Fibroblast of lung (primary cell): Measurements from ENCODE around the gene VASN.

ENCODE experiments used
- EZH2 ChIP-seq: IDR thresholded peaks from 2 replicates; pipeline ENCODE4 v1.5.1; 2012; ENCODE audit warnings: low read length, control low read depth, mild to moderate bottlenecking; ENCODE audit errors: missing control alignments
- TF ChIP-seq, protein P1 (sequence below), 2 donors: IDR thresholded peaks in 1 of 2; conservative IDR thresholded peaks in 1 of 2; 1 replicate in 1 of 2; 2 replicates in 1 of 2; pipeline ENCODE4 v1.5.1; 2011 to 2012; ENCODE audit warnings: low read length in 2 of 2, control low read depth in 1 of 2, inconsistent platforms in 1 of 2, low read depth in 1 of 2, mild to moderate bottlenecking in 1 of 2

DNA sequence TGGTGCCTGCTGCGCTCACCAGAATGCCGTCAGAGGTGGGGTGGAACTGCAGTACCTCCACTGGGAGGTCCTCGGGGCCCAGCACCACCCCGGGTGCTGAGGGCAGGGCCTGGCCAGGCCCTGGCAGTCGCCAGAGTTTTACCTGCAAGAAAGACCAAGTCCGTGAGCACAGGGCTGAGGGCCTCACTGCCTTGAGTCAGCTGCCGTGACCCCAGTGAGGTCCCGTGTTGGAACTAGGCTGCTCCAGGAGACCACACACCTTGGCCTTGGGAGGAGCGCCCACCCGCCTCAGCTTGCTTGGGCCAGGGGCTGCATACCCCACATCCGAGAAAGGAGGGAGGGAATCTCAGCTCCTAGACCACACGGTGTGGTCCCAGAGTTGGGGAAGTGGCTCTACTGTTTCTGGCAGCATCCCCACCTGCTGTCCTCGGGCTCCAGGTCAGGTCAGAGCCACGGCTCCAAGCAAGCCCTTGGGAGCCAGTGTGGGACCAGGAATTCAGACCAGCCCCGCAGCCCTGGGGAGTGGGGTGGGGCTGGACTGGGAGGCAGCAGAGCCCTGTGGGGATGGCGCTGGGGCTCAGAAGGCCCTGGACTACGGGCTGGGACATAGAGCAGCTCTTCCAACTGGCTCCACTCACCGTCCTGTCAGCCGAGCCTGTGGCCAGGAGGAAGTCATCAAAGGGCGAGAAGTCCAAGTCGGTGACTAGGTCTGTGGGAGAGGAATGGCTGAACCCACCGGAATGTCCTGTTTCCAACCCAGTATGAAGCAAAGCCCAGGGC, 36.1 kb downstream of the VASN start:
- TF ChIP-seq, protein P1, sequence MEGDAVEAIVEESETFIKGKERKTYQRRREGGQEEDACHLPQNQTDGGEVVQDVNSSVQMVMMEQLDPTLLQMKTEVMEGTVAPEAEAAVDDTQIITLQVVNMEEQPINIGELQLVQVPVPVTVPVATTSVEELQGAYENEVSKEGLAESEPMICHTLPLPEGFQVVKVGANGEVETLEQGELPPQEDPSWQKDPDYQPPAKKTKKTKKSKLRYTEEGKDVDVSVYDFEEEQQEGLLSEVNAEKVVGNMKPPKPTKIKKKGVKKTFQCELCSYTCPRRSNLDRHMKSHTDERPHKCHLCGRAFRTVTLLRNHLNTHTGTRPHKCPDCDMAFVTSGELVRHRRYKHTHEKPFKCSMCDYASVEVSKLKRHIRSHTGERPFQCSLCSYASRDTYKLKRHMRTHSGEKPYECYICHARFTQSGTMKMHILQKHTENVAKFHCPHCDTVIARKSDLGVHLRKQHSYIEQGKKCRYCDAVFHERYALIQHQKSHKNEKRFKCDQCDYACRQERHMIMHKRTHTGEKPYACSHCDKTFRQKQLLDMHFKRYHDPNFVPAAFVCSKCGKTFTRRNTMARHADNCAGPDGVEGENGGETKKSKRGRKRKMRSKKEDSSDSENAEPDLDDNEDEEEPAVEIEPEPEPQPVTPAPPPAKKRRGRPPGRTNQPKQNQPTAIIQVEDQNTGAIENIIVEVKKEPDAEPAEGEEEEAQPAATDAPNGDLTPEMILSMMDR (conservative IDR thresholded peaks at IDR 0.05 in 1 of 2, IDR thresholded peaks at IDR 0.05 in 1 of 2; ENCODE audit: low read depth in 1 of 2, low read length in 2 of 2) = no peak
- no peak for TF ChIP-seq EZH2
